Mesenteric fat pad (tissue), 1 donor: ENCODE measurements around the gene NLRC3. TPM values are rescaled to one million over a fixed set of nuclear protein-coding genes. Genes with fewer than 3 reads are reported as not detected.

Experiments used
- DNase-seq: peaks from one replicate; pipeline ENCODE4 v3.0.0-alpha.2; 2020; ENCODE audit warnings: low spot score
- total RNA-seq: library from RNA; stranded (reverse); fragmentation: NEBNext Ultra II Directional; extraction: Animal tissue kit (Norgen Biotek cat#: 25700); gene quantifications from one replicate; pipeline ENCODE4 v1.2.1, GENCODE V29; 2021
- donor health status: DM: yes; HTN: yes; CAD: no.

Gene NLRC3
- total RNA-seq, 1 donor from 2014 or later = 1.2 TPM

DNA sequence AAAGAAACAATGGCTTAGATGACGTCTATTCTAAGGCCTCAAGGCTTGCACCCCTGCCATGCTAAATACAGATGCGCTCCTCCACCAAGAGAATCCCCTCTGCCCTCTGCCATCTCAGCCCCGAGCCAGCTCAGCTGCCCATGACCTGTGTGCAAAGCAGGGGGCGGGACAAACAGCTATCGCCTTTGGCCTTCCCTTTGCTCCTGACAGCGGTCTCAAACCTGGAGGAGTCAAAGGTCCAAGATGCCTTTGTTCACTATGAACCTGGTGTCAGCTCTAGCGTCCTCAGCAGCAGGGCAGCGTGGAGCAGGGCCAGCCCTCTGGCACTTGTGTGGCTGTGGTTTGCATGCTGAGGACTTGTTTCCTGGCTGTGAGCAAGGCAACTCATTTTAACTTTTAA is 21.9 kb upstream of the NLRC3 start:
- no peak for DNase-seq

- DNase-seq = no peak
Measured at GRCh38 chr16:3598236-3598635, 21.0 kb upstream of the NLRC3 start.

- DNase-seq = no peak
Measured at GRCh38 chr16:3597676-3598075, 20.5 kb upstream of the NLRC3 start.

- DNase-seq = no peak
Measured at GRCh38 chr16:3597226-3597625, 20.0 kb upstream of the NLRC3 start.

- DNase-seq = no peak
Measured at GRCh38 chr16:3596101-3596861, 19.1 kb upstream of the NLRC3 start.

DNA sequence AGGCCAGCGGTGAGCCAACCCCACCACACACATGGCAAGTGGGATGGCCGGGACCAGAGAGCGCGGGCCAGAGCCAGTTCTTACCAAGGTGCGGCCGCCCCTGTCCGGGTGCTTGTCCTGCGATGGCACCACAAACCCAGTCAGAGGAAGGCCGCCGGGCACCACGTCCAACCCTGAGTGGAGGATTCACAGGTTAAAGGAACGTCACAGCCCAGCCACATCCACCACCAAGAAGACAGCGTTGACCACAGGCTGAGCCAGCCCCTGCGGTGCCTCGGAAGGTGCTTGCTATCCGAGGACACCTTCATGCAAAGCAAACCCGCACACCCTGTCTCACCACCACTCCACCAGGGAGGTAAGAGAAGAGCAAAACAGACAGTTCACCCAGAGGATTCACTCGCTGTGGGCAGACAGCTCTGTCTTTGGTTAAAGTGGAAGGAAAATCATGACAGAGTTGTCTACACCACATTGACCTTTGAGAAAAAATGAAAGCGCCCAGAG is 18.4 kb upstream of the NLRC3 start:
- DNase-seq = no peak

DNA sequence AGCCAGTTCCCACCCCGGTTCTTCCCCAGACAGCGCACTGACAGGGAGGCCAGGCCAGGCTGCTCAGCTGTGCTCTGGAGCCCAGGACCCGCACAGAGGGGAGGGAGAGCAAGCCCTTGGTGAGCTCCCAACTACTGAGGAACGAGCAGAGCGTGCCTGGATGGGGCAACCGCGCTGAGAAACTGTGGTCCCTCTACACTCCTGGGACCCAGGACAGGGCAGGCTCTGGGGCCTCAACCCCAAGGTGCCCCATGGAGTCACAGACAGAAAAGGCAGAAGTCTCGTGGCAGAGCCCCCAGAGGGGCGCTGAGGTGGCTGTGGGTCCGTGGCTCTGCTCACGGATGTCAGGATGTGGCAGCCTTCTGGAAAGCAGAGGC is 17.9 kb upstream of the NLRC3 start:
- DNase-seq = no peak

GRCh38 chr16:3594316-3595109 is 17.3 kb upstream of the NLRC3 start:
- DNase-seq = no peak

DNA sequence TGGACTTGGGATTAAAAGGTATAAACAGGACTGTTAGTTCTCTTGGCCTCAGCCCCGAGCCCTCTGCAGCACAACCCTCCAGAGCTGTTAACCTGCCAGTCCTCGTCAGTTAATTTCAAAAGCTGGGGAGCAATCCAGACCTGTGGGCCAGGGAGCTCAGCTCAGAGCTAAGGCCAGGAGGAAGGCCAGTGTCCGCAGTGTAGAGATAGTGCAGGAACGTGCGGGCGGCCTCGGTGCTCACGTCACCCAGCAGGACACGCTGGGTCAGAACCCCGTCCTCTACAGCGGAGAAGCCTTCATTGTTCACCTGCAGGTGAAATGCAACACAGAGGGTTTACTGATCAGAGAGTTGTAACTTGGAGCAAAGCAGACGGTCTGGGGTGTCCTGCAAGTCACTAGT is 15.4 kb upstream of the NLRC3 start:
- no peak for DNase-seq

- no peak for DNase-seq
Measured at GRCh38 chr16:3591991-3592390, 14.8 kb upstream of the NLRC3 start.

GRCh38 chr16:3591436-3591803 is 14.2 kb upstream of the NLRC3 start:
- DNase-seq = no peak

DNA sequence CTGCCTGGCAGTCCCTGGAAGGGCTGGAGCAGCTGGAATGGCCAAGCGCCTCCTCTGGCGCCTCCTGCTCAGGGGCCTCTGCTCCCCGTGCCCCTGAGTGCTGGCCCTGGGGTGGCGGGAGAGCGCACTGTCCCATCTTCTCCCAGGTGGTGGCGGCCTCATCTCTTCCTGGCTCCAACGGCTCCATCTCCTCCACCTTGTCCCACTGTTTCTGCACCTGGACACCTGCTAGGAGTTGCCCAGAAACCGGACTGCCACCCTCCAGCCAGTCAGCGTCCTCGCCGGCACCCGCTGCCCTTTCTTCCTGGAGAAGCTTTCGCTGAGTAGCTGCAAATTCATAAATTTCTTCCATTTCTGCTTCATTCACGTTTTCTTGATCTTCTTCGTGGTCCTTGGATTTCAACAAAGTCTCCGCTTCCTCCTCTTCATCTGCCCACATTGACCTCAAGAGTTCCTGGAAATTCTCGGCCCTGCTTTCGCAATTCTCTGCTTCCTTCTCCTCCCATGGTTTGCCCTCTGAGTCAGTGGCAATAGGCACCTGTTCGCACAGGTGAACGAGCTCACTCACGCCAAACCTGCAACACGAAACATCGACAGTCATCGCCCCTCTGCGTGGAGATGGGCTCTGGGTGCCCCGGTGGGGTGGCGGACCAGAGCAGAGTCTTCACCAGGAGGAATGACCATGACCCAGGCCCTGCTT is 13.7 kb upstream of the NLRC3 start:
- DNase-seq = no peak

DNA sequence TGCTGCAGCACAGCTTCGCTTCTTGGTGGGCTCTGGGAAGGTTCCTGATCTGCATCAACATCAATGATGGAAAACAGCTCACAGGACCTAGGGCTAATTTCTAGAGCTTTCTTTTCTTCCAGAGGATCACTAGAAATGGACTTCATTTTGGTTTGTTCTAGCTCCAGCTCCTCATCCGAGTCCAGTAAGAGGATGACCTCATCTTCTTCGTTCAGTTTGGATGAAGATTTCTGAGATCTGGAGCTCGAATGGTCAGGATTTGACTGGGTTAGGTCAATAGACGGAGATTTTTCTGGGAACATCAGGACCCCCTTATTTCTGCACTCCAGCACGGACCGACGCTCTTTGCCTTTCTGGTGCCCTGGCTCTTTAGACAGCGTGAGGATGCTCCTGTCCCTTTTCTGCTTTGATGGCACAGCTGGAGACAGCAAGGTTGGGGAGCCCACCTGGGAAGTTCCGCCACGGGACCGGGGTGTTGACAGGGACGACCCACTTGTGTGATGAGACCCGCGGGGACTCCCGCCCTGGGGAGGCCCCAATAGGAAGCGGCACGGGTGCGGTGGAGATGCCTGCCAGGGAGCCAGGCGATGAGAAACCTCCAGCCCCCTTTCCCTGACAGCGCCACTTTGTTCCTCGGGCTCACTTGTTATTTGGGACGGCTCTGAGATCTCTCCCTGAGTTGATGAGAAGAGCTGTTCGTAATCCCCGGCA is 12.9 kb upstream of the NLRC3 start:
- DNase-seq = no peak

DNA sequence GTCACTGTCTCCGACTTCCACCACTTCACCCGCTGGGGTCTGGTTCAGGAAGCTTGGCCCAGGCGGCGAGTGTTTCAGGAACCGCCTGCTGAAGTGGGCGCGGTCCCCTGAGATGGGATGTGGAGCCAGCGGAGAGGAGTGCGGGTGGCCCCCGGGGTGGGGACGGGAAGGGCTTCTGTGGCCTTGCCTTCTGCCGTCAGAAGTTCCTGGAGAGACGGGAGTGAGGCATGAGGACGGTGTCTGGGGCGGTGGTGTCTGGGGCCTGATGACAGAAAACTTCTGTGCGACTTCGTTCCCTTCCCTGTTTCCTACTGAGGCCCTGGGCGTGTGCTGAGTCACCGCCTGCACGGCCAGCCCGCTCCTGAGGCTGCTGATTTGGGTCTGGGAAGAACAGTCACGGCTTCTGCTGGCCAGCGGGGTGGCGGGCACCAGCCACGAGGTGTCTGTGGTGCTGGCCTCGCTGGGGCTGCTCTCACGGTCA is 12.3 kb upstream of the NLRC3 start:
- DNase-seq = no peak

DNA sequence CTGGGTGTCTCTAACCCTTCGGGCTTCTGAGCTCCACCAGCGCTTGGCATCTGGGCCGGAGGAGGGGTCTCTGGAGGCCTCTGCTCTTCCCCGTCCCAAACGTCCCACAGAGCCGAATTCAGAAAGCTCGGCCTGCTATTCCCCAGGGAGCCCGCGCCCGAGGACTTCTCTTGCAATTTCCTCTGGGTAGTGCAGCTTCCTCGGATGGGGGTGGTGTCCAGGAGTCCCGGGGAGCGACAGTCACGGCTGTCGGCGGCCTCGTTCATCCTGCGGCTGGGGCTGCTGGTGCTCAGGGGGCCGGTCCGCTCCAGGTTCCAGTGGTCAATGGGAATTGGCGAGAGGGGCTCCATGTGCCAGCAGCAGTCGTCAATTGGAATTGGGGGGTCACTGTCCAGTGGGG is 11.8 kb upstream of the NLRC3 start:
- DNase-seq = no peak

DNA sequence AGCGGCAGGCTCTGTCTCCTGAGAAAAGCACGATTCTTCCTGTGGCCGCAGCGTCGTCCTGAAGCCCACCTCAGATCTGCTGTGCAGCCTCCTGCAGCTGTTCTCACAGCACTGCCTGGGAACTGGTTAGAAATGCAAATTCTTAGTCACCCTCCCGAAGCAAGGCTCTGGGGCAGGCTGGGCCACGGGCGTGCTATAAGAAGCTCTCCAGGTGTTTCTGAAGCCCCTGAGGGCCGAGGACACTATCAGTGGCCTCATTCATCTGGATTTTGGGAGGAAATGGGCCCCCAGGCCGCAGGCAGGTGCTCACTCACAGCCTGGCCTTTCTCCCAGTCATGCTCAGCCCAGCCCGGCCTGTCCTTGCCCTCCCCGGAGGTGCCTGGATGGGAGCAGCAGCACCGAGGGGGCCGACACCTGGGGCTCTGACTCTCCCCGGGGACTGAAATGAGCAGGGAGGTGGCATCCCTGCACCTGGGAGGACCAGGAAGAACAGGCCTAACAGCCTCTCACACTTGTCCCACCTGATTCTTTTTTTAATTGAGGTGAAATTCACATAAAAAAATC is 10.4 kb upstream of the NLRC3 start:
- no peak for DNase-seq

GRCh38 chr16:3584412-3584811 is 7.2 kb upstream of the NLRC3 start:
- no peak for DNase-seq

GRCh38 chr16:3583303-3584038 is 6.3 kb upstream of the NLRC3 start:
- DNase-seq = no peak

GRCh38 chr16:3582276-3583165 is 5.3 kb upstream of the NLRC3 start:
- DNase-seq = no peak
